Liver (tissue), 3 donors: ENCODE data around the gene FBN2.

Experiments used
- EGR1 ChIP-seq, 2 donors: IDR thresholded peaks; 2 replicates each; pipeline ENCODE4 v1.6.1; 2016 to 2018; ENCODE audit warnings: antibody characterized with exemption in 2 of 2, low read depth in 2 of 2
- GABPA ChIP-seq, 2 donors: IDR thresholded peaks in 1 of 2; conservative IDR thresholded peaks in 1 of 2; 2 replicates each; pipeline ENCODE4 v1.6.1; 2016; ENCODE audit warnings: antibody characterized with exemption in 2 of 2, mild to moderate bottlenecking in 1 of 2, moderate library complexity in 1 of 2
- HNF4A ChIP-seq, 2 donors: conservative IDR thresholded peaks; 2 replicates each; pipeline ENCODE4 v1.6.1; 2016; ENCODE audit warnings: antibody characterized with exemption in 2 of 2, mild to moderate bottlenecking in 2 of 2
- NR2F2 ChIP-seq: IDR thresholded peaks from 2 replicates; pipeline ENCODE4 v1.6.1; 2016; ENCODE audit warnings: antibody characterized with exemption
- RAD21 ChIP-seq, 2 donors: IDR thresholded peaks; 2 replicates each; pipeline ENCODE4 v1.6.1; 2016; ENCODE audit warnings: antibody characterized with exemption in 2 of 2, mild to moderate bottlenecking in 2 of 2
- SP1 ChIP-seq: IDR thresholded peaks from 2 replicates; pipeline ENCODE4 v1.6.1; 2018; ENCODE audit warnings: antibody characterized with exemption, mild to moderate bottlenecking
- TAF1 ChIP-seq: conservative IDR thresholded peaks from 2 replicates; pipeline ENCODE4 v1.6.1; 2016; ENCODE audit warnings: antibody characterized with exemption, mild to moderate bottlenecking
- YY1 ChIP-seq: IDR thresholded peaks from 2 replicates; pipeline ENCODE4 v1.6.1; 2016; ENCODE audit warnings: antibody characterized with exemption, mild to moderate bottlenecking
- TF ChIP-seq, protein P1 (sequence below): fragments of 150-350 bp; IDR thresholded peaks from 2 replicates; pipeline ENCODE4 v1.5.1; 2017; ENCODE audit warnings: improper control_type of control experiment, low read depth, low read length; ENCODE audit not compliant: missing input control
- TF ChIP-seq, protein P2 (sequence below): IDR thresholded peaks from 2 replicates; pipeline ENCODE4 v1.6.1; 2016; ENCODE audit warnings: antibody characterized with exemption
- TF ChIP-seq, protein P3 (sequence below): IDR thresholded peaks from 2 replicates; pipeline ENCODE4 v1.6.1; 2016; ENCODE audit warnings: antibody characterized with exemption, mild to moderate bottlenecking
- TF ChIP-seq, protein P4 (sequence below): IDR thresholded peaks from 2 replicates; pipeline ENCODE4 v1.6.1; 2016; ENCODE audit warnings: antibody characterized with exemption
- donor health status: healthy.
- donor health status: healthy.

DNA sequence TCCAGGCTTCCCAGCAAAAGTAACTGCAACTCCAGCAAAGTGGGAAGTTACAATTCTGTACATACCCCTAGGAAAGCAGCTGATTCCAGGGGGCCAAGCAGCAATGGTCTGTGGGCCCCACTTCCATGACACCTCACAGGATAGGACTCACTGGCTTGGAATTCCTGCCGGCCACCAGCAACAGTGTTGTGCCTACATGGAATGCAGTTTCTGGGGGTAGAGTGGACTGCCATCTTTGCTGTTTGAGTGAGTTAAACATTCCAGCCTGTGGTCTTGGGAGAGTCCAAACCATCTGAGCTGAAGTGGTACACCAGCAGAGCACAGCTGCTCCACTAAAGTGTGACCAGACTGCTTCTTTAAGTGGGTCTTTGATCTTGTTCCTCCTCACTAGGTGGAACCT lies 13.4 kb upstream of the FBN2 start:
- TF ChIP-seq, protein P1, sequence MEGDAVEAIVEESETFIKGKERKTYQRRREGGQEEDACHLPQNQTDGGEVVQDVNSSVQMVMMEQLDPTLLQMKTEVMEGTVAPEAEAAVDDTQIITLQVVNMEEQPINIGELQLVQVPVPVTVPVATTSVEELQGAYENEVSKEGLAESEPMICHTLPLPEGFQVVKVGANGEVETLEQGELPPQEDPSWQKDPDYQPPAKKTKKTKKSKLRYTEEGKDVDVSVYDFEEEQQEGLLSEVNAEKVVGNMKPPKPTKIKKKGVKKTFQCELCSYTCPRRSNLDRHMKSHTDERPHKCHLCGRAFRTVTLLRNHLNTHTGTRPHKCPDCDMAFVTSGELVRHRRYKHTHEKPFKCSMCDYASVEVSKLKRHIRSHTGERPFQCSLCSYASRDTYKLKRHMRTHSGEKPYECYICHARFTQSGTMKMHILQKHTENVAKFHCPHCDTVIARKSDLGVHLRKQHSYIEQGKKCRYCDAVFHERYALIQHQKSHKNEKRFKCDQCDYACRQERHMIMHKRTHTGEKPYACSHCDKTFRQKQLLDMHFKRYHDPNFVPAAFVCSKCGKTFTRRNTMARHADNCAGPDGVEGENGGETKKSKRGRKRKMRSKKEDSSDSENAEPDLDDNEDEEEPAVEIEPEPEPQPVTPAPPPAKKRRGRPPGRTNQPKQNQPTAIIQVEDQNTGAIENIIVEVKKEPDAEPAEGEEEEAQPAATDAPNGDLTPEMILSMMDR = no peak
- TF ChIP-seq SP1 (no peak), YY1 (no peak), RAD21 (IDR thresholded peaks at IDR 0.05) (no peak), TAF1 (no peak), GABPA (IDR thresholded peaks at IDR 0.05 in 1 of 2, conservative IDR thresholded peaks at IDR 0.05 in 1 of 2) (no peak), NR2F2 (no peak), EGR1 (IDR thresholded peaks at IDR 0.05; ENCODE audit: low read depth in 2 of 2) (no peak), HNF4A (conservative IDR thresholded peaks at IDR 0.05) (no peak)
- TF ChIP-seq, protein P2, sequence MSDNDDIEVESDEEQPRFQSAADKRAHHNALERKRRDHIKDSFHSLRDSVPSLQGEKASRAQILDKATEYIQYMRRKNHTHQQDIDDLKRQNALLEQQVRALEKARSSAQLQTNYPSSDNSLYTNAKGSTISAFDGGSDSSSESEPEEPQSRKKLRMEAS = no peak
- TF ChIP-seq, protein P3, sequence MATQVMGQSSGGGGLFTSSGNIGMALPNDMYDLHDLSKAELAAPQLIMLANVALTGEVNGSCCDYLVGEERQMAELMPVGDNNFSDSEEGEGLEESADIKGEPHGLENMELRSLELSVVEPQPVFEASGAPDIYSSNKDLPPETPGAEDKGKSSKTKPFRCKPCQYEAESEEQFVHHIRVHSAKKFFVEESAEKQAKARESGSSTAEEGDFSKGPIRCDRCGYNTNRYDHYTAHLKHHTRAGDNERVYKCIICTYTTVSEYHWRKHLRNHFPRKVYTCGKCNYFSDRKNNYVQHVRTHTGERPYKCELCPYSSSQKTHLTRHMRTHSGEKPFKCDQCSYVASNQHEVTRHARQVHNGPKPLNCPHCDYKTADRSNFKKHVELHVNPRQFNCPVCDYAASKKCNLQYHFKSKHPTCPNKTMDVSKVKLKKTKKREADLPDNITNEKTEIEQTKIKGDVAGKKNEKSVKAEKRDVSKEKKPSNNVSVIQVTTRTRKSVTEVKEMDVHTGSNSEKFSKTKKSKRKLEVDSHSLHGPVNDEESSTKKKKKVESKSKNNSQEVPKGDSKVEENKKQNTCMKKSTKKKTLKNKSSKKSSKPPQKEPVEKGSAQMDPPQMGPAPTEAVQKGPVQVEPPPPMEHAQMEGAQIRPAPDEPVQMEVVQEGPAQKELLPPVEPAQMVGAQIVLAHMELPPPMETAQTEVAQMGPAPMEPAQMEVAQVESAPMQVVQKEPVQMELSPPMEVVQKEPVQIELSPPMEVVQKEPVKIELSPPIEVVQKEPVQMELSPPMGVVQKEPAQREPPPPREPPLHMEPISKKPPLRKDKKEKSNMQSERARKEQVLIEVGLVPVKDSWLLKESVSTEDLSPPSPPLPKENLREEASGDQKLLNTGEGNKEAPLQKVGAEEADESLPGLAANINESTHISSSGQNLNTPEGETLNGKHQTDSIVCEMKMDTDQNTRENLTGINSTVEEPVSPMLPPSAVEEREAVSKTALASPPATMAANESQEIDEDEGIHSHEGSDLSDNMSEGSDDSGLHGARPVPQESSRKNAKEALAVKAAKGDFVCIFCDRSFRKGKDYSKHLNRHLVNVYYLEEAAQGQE = no peak
- TF ChIP-seq, protein P4, sequence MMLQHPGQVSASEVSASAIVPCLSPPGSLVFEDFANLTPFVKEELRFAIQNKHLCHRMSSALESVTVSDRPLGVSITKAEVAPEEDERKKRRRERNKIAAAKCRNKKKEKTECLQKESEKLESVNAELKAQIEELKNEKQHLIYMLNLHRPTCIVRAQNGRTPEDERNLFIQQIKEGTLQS = no peak
